Stimulated activated CD4-positive, alpha-beta T cell treated with anti-CD3 and anti-CD28 coated beads, Interleukin-2, amount 100 ng/mL, for 4 hours (primary cell): ENCODE results near the gene KRTAP29-1.
A peak's percentile ranks its signal among the peaks of the same experiment; 100 is the strongest.

Source experiments
- DNase-seq: peaks from one replicate; pipeline ENCODE4 v3.0.0-alpha.2; 2020; ENCODE audit warnings: low read depth

KRTAP29-1 gene

GRCh38 chr17:41327411-41328120 is 24.9 kb upstream of the KRTAP29-1 start:
- DNase-seq = no peak

DNA sequence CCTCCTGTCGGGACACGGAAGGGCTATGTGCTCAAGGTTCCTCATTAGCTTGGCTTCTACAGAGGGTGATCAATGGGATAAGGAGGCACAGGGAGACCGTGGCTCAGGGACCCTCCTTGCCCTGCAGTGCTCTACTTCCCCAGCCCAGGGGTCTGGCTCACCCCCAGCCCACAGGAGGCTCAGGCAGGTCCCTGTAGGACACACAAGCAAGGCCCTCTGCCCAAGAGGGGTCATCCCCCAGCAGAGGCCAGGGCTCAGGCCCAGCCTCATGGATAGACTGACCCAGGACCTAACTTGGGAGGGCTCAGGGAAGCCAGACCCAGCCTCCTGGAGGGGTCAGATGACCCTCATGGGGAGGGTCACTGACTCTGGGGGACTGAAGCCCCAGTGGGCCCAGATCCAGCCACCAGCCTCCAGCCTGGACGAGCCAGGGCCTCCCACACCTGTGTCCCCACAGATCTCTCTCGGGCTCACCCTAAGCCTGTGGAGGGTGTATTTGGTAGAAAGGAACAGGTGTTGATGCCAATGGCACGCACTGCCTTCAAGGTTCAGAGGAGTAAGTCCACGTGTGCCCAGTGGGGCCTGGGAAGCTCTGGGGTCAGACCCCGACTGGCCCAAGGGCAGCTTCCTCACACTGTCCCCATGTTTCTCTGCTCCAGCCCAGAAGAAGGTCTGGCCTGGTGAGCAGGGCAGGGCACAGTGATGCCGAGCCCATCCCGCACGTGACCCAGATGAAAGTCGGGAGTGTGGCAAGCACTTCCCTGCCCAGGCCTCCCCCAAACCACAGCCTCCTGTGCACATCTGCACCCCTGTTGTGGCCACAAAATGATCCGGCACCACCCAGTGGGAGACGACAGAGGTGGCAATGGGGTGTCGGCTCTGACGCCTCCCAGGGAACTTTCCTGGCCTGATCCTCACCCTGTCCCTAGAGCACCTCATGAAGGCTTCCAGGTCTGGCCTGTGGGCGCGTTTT is 23.8 kb upstream of the KRTAP29-1 start:
- no peak for DNase-seq

DNA sequence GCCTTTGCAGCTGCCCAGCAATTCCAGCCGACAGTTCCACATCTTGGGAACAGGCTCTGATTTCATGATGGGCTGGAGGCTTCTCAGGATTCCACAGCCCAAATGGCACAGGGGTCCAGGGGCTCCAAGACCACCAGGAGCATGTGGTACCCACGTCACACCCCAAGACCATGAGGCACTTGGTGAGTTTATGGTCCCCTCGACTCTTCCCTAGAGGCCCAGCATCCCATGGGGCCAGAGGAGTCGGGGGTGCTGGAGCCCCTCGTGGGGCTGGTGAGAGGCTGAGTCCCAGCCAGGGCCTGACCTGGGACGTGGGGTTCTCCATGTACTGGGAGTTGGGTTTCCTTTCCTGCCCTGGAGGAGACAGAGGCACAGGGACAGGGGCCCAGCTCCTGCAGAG is 23.0 kb upstream of the KRTAP29-1 start:
- DNase-seq = no peak

DNA sequence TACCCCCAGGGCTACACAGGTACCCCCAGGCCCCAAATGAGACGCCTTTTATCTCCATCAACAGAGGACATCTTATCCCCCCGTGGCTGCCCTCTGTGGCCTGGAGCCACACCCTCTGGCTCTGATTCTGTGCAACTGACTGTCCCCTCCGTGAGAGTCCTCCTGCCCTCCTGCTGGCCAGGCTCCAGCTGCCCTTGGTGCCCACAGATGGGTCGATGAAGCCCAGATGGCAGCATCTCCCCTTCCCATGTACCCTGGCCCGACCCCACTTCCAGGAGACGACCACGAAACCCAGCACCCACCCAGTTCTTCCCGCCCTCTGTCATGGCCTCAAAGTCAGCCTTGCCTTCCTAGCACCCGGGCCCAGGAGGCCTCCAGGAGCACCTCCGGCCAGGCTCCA is 22.5 kb upstream of the KRTAP29-1 start:
- DNase-seq = no peak

GRCh38 chr17:41324180-41325075 is 21.8 kb upstream of the KRTAP29-1 start:
- DNase-seq = no peak

DNA sequence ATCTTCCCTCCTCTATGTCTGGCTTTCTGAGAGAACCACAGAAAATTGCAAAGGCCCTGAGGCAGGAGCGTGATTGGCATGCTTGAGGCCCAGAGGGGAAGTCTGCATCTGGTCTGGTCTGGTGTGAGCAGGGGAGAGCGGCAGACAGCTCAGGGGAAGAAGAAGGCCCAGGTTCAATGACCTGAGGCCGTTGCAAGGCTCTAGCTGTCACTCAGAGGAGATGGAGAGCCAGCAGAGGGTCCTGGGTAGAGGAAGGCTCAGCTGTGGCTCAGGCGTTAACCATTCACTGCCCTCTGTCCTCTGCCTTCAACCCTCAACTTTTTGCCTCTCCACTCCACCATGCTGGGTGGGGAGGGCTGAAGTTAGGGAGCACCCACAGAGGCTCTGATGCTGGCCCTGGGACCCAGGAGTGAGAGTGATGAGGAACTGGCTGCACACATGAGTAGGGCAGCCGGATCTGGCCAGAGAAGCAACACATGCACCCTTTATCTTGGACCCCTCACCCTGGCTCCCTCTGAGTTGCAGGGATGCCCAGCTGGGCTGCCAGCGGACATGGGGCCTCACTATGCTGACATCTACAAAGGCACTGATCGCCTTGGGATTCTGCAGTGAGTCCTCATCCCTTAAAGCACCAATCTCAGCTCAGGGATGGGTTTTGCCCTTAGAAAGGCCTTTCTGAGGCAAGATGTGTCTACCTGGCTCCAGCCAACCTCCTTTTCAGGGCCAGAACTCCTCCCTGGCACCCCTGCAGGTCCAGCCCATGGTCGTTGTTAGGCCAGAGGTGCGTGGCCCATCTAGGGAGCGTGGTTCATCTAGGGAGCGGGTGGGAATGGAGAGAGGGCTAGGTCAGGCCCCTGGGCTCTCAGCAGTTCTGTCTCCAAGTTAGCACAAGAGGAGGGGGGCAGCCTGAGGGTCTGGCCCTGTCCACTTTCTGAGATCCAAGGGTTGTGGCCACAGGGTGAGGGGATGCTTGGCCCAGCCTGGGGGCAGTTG is 20.5 kb upstream of the KRTAP29-1 start:
- DNase-seq = no peak

DNA sequence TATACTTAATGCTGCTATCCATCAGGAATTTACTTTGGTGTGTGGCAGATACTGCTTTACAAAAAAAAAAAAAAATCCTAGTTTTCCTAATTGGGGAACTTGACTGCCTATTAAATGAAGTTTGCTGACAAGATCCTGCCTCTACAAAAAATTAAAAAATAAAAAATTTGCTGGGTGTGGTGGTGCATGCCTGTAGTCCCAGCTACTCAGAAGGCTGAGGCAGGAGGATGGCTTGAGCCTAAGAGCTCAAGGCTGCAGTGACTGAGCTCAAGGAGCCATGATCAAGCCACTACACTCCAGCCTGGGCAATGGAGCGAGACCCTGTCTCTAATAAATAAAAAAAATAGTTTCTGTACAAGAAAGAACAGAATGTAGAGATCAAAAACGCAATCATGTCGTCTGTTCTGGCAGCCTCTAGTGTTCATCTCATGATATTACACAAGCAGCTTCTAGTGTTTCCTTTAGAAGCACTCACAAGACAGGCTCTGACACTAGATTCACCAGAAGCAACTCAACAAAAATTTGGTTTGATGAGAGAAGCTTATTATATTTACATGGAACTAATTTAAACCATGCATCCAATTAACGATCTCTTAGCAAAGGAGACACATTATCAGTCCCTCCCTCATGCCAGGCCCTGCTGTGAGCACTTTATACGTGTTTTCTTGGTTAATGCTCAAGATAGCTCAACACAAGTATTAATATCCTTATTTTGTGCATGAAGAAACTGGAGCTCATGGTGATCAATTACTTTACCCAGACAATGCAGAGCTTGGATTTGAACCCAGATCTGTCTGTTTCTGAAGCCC is 19.6 kb upstream of the KRTAP29-1 start:
- DNase-seq = no peak

DNA sequence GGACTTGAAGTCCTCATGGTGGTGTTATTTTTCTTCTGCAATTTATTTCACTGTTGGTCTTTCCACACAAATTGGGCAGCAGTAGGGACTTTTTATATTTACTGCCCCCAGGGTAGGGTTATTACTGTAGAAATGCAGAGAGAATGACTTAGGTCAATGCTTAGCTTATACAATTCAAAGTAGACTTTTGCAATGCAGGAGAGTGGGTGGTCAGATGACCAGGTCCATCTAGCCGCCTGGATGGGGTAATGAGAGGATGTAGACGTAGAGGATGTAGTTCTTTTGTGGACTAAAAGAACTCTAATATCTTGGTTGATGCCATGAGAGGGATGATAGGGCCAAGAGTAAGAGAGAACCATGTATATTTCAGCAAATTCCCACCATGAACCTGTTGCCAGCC is 15.6 kb upstream of the KRTAP29-1 start:
- DNase-seq = no peak

DNA sequence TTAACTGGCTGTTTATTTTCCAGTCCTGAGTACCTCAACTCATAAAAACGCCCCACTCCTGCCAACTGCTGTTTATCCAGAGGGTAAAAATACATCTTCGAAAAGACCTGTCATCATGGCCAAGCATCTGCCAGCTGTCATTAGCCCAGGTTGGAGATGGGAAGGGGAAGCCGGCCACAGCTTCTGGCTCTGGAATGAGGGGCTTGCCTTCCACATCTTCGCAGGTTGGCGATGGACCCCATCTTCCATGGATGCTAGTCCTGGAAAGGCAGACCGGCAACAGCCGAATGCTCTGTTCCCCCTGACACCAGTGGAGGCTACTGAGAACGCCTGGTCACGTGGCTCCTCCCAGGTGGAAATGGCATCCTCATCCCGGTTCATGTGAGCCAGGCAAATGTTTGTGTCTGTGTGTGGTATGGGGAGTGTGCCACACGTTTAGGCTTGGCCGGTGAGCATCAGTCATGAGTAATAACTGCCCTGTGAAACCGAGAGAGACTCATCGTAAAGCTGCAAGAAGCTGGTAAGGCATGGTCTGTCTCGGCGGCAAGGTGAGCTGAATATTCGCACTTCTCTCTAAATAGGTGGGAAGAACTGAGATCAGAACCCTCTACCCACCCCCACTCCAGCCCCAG is 13.3 kb upstream of the KRTAP29-1 start:
- DNase-seq = no peak

GRCh38 chr17:41315204-41315794 is 12.6 kb upstream of the KRTAP29-1 start, which contains the start of gene KRTAP17-1:
KRTAP17-1 (minus strand) TSS chr17:41315710; CDS start chr17:41315650, 60 bp downstream.
- DNase-seq = no peak

DNA sequence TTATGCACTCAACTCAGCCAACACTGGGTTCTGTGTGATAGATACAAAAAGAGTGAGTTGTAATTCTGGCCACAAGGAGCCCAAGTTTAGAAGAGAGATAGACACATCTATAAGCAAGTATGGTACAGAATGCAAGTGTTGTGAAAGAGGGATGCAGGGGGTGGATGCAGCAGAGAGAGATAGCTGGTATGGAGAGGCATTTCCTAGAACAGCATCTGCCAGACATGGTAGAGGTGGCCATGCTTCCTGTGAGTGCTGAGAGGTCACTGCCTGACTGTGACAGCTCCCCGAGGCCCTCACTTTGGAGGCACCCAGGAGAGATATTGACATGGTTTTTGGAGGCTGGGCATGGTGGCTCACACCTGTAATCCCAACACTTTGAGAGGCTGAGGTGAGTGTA is 8.5 kb upstream of the KRTAP29-1 start:
- DNase-seq = no peak

DNA sequence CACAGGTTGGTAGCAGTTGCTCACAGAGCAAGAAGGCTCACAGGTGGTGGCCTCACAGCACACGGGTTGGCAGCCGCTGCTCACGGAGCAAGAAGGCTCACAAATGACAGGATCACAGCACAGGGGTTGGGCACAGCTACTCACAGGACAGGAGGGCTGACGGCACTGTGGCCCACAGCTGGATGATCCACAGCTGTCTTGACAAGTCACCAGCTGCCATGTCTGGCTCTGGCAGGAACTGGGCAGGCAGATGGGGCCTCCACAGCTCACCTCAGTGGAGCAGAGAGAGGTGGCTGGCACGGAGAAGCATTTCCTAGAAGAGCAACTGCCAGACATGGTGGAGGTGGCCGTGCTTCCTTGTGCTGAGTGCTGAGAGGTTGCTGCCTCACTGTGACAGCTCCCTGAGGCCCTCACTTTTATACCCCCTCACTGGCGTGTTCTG is 6.3 kb upstream of the KRTAP29-1 start, which contains the start of gene KRTAP16-1:
Gene KRTAP16-1 (minus strand): TSS at position 392 of the 442 bp plus-strand sequence. CDS start 56 bp downstream, at position 336.
- DNase-seq = peak; percentile 15

- peak; percentile 36 for DNase-seq
Observed at GRCh38 chr17:41308251-41308917, 5.7 kb upstream of the KRTAP29-1 start.

- DNase-seq = no peak
Observed at GRCh38 chr17:41307647-41308046, 5.0 kb upstream of the KRTAP29-1 start.

GRCh38 chr17:41304091-41304490 is 1.4 kb upstream of the KRTAP29-1 start:
- DNase-seq = no peak

DNA sequence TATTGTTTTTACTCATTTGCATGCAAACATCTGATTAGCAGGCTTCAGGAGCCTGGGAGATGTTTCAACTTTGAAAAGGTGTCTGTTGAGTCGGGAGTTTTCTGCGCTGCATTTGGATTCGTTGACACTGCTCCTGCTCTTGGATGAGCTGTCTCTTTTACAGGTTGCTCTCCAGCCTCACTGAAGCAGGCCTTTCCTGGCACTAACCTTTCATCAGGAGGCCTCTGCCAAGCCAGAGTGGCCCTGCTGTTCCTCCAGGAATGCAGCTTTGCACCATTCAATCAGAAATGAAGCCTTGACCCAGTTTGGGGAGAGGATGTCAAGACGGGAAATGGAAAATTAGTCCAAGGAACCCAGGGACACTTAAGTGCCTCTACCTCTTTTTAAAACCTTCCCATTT is 330 bp upstream of the KRTAP29-1 start:
- no peak for DNase-seq

DNA sequence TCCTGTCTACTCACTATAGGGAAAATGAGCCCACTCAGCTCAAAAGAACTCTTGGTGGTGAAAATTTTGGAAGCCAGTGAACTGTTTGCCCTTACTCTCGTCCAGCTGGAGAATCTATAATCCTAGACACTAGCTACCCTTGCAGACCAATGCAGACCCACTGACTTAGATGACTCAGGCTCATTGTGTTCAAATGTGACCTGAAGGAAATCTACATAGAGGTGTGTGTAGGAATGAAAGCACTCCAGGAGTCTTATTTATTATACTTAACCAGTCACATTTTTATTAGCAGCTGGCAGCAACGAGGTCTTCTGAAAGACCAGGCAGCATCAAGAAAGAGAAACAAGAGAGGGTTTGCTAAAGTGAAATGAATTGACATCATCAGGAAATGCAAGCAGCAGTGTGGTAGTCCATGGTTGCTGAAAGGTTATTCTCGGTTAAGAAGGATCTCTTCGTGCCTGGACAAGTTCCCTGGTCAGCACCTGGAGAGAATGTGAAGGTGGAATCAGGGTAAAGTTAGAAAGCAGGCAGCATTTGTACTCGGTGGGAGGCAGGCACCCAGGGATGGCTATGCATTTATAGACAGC is 1.4 kb downstream of the KRTAP29-1 start:
- no peak for DNase-seq
